OCI-LY1 (cell line): ENCODE data around the gene SORL1-AS1.

ENCODE experiments used
- H2AFZ ChIP-seq: fragments of 200-600 bp; sonication (generic), shearing (Covaris generic); 2 replicates; pipeline ENCODE4 v1.6.0; 2014; ENCODE audit warnings: antibody characterized with exemption, mild to moderate bottlenecking, low read length
- H3F3A ChIP-seq: fragments of 200-600 bp; sonication (generic), shearing (Covaris generic); 2 replicates; pipeline ENCODE4 v1.6.0; 2014; ENCODE audit warnings: mild to moderate bottlenecking, antibody characterized with exemption, low read length, moderate library complexity; ENCODE audit not compliant: insufficient read depth
- H3K27ac ChIP-seq: fragments of 200-600 bp; sonication (generic); 2 replicates; pipeline ENCODE4 v1.5.1; 2014; ENCODE audit warnings: low read length, mixed run types, mild to moderate bottlenecking, low read depth; ENCODE audit not compliant: poor library complexity, severe bottlenecking
- H3K27me3 ChIP-seq: fragments of 200-600 bp; sonication (generic); 2 replicates; pipeline ENCODE4 v1.6.0; 2014; ENCODE audit warnings: antibody characterized with exemption, mild to moderate bottlenecking, low read length, moderate library complexity; ENCODE audit not compliant: insufficient read depth
- H3K36me3 ChIP-seq: fragments of 200-600 bp; sonication (generic); 2 replicates; pipeline ENCODE4 v1.6.1; 2014; ENCODE audit warnings: mild to moderate bottlenecking, antibody characterized with exemption, low read length, moderate library complexity, mixed read lengths; ENCODE audit not compliant: insufficient read depth
- H3K4me1 ChIP-seq: fragments of 200-600 bp; sonication (generic); 2 replicates; pipeline ENCODE4 v1.5.1; 2014; ENCODE audit warnings: mild to moderate bottlenecking, low read length, moderate library complexity; ENCODE audit not compliant: insufficient read depth, severe bottlenecking
- H3K4me2 ChIP-seq: fragments of 200-600 bp; sonication (generic), shearing (Covaris generic); 2 replicates; pipeline ENCODE4 v1.6.1; 2014; ENCODE audit warnings: low read length
- H3K4me3 ChIP-seq: fragments of 200-600 bp; sonication (generic); 2 replicates; pipeline ENCODE4 v1.5.1; 2014; ENCODE audit warnings: low read length, low read depth, mild to moderate bottlenecking, mixed read lengths; ENCODE audit not compliant: poor library complexity, severe bottlenecking
- H3K79me2 ChIP-seq: fragments of 200-600 bp; shearing (Covaris generic); 2 replicates; pipeline ENCODE4 v1.6.1; 2016; ENCODE audit warnings: mixed run types, low read length, mixed read lengths; ENCODE audit not compliant: insufficient read depth
- H3K9ac ChIP-seq: fragments of 200-600 bp; sonication (generic), shearing (Covaris generic); 2 replicates; pipeline ENCODE4 v1.6.1; 2014; ENCODE audit warnings: mild to moderate bottlenecking, low read length, mixed read lengths
- H3K9me2 ChIP-seq: fragments of 200-600 bp; sonication (generic), shearing (Covaris generic); 2 replicates; pipeline ENCODE4 v1.6.1; 2014; ENCODE audit warnings: low read depth, mild to moderate bottlenecking, low read length, mixed read lengths
- H3K9me3 ChIP-seq: fragments of 200-600 bp; shearing (Covaris generic); 2 replicates; pipeline ENCODE4 v1.6.1; 2014; ENCODE audit warnings: low read length, mixed read lengths
- H4K20me1 ChIP-seq: fragments of 200-600 bp; sonication (generic), shearing (Covaris generic); 2 replicates; pipeline ENCODE4 v1.6.0; 2016; ENCODE audit warnings: mild to moderate bottlenecking, low read length; ENCODE audit not compliant: insufficient read depth
- EZH2 ChIP-seq: fragments of 200-600 bp; sonication (generic), shearing (Covaris generic); IDR thresholded peaks from 2 replicates; pipeline ENCODE4 v1.8.0; 2017; ENCODE audit warnings: borderline replicate concordance, mixed run types, mild to moderate bottlenecking, antibody characterized with exemption, low read length, moderate library complexity, mixed read lengths
- TF ChIP-seq, protein P1 (sequence below): fragments of 200-600 bp; sonication (generic), shearing (Covaris generic); IDR thresholded peaks from 2 replicates; pipeline ENCODE4 v1.5.1; 2017; ENCODE audit warnings: mild to moderate bottlenecking, antibody characterized with exemption, low read length, moderate library complexity, mixed read lengths

Gene SORL1-AS1

DNA sequence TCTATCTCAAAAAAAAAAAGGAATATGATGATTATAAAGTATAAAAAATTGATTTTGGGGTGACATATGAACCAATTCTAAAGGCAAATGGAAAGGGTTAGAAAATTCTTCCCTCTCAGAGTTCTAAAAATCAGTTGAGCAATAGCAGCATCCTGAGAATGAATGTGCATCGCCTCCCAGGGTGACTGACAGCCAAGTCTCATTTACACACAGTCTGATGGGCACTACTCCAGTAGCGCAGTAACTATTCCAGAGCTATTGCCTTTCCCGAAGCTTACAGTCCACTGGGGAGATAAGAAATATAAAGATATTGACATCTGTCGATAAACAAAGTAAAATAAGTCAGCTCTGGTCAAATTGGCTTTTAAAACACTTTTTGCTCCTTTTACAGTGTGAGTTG is 32.9 kb downstream of the SORL1-AS1 start:
- Histone ChIP-seq H3K27ac (peak overlapping the region; percentile 63), H3K9ac (no peak overlapping the region), H3K4me2 (no peak overlapping the region), H3K27me3 (no peaks in the 10 kb centered on the region), H2AFZ (no peak overlapping the region), H3K79me2 (no peaks in the 10 kb centered on the region), H3K4me3 (no peak overlapping the region), H3K9me3 (no peaks in the 10 kb centered on the region), H3F3A (no peaks in the 10 kb centered on the region), H4K20me1 (no peaks in the 10 kb centered on the region), H3K36me3 (no peaks in the 10 kb centered on the region), H3K9me2 (no peaks in the 10 kb centered on the region), H3K4me1 (peaks cover 63% of the 10 kb centered on the region)
- TF ChIP-seq EZH2, result no peak
- TF ChIP-seq, protein P1, sequence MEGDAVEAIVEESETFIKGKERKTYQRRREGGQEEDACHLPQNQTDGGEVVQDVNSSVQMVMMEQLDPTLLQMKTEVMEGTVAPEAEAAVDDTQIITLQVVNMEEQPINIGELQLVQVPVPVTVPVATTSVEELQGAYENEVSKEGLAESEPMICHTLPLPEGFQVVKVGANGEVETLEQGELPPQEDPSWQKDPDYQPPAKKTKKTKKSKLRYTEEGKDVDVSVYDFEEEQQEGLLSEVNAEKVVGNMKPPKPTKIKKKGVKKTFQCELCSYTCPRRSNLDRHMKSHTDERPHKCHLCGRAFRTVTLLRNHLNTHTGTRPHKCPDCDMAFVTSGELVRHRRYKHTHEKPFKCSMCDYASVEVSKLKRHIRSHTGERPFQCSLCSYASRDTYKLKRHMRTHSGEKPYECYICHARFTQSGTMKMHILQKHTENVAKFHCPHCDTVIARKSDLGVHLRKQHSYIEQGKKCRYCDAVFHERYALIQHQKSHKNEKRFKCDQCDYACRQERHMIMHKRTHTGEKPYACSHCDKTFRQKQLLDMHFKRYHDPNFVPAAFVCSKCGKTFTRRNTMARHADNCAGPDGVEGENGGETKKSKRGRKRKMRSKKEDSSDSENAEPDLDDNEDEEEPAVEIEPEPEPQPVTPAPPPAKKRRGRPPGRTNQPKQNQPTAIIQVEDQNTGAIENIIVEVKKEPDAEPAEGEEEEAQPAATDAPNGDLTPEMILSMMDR, result no peak

DNA sequence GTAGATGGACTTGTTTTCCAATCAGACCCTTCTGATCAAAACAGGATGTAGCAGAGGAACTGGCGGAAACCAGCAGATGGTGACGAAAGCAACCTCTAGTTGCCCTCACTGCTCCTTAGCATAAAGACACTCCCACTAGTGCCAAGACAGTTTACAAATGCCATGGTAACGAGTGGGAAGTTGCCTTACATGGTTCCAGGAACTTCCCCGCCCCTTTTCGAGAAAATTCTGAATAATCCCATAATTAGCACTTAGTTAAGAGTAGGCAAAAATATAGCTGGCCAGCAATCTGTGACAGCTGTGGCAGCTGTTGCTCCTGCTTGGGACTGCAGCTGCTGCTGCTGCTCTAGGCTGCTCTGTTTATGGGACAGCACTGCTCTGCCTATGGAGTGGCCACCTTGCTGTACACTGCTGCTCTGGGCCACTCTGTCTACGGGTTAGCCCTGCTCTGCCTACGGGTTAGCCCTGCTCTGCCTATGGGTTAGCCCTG is 34.1 kb downstream of the SORL1-AS1 start:
- H3F3A ChIP-seq, result no peaks in the 10 kb centered on the region
- H3K4me3 ChIP-seq, result no peak overlapping the region
- H2AFZ ChIP-seq, result no peak overlapping the region
- no peaks in the 10 kb centered on the region for H3K9me3 ChIP-seq
- no peaks in the 10 kb centered on the region for H4K20me1 ChIP-seq
- no peaks in the 10 kb centered on the region for H3K9me2 ChIP-seq
- no peaks in the 10 kb centered on the region for H3K36me3 ChIP-seq
- H3K4me2 ChIP-seq, result peak overlapping the region; percentile 42; the same call in 1 of the 2 replicates
- peaks cover 62% of the 10 kb centered on the region for H3K4me1 ChIP-seq
- no peaks in the 10 kb centered on the region for H3K79me2 ChIP-seq
- H3K9ac ChIP-seq, result no peak overlapping the region; the same call in 1 of the 2 replicates
- no peaks in the 10 kb centered on the region for H3K27me3 ChIP-seq
- TF ChIP-seq, protein P1, result no peak
- TF ChIP-seq EZH2, result no peak
- H3K27ac ChIP-seq, result peak overlapping the region; percentile 71

DNA sequence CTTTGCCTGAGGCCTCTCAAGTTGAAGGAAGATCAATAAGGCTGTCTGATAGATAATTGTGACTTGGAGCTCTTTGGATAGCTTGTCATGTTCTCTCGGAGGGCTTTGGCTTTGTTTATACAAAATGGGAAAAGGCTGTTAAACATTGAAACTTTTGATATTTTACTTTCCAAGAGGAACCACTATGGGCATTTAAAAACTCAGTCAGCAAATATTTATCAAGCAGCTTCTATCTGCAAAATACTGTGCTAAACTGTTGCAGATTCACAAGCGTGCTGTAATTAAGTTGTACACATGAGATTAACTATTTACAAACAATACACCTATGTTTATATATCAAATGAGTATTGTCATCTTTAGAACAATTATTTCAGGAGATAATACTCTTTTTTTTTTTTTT is 35.2 kb downstream of the SORL1-AS1 start:
- Histone ChIP-seq H3K36me3 (no peaks in the 10 kb centered on the region), H4K20me1 (no peaks in the 10 kb centered on the region), H3K27me3 (no peaks in the 10 kb centered on the region), H3K9me2 (no peaks in the 10 kb centered on the region), H3K9me3 (no peaks in the 10 kb centered on the region), H3K4me2 (no peak overlapping the region; the same call in 1 of the 2 replicates), H3K9ac (no peak overlapping the region), H3K4me3 (no peak overlapping the region), H2AFZ (no peak overlapping the region), H3F3A (no peaks in the 10 kb centered on the region), H3K79me2 (no peaks in the 10 kb centered on the region), H3K4me1 (peaks cover 52% of the 10 kb centered on the region), H3K27ac (peak overlapping the region; percentile 48)
- TF ChIP-seq, protein P1, result no peak
- TF ChIP-seq EZH2, result no peak
